Peyer's patch (tissue), 4 donors: ENCODE data around the gene ACTR3C. TPM values are rescaled to one million over a fixed set of nuclear protein-coding genes. Genes with fewer than 3 reads are reported as not detected.
"Not testable (repeated sequence)": the region's sequence is repeated elsewhere in the genome, so short reads cannot be mapped to it uniquely, and the experiment has no call there.

Experiments
- DNase-seq, 3 donors: peaks; one replicate each; pipeline ENCODE4 v3.0.0-alpha.2; 2017 to 2019
- H3K27ac ChIP-seq, 4 donors: fragments of 200-600 bp; sonication (generic); one replicate each; pipeline ENCODE4 v1.5.1; 2016 to 2019
- H3K27me3 ChIP-seq, 2 donors: fragments of 200-600 bp; sonication (generic); one replicate each; pipeline ENCODE4 v1.5.1; 2019
- H3K36me3 ChIP-seq, 3 donors: fragments of 200-600 bp; sonication (generic); one replicate each; pipeline ENCODE4 v1.5.1; 2016 to 2019
- H3K4me1 ChIP-seq, 4 donors: fragments of 200-600 bp; sonication (generic); one replicate each; pipeline ENCODE4 v1.5.1; 2016 to 2019
- H3K4me3 ChIP-seq, 4 donors: fragments of 200-600 bp; sonication (generic); 1 replicate in 3 of 4; 2 replicates in 1 of 4; pipeline ENCODE4 v1.5.1; 2016 to 2019; ENCODE audit warnings: mild to moderate bottlenecking in 1 of 4
- H3K9me3 ChIP-seq, 4 donors: fragments of 200-600 bp; sonication (generic); one replicate each; pipeline ENCODE4 v1.5.1; 2016 to 2019; ENCODE audit warnings: mild to moderate bottlenecking in 1 of 4
- total RNA-seq, 4 donors: library from RNA; depleted of rRNA; stranded (reverse); fragments of >200 nt; gene quantifications; one replicate each; pipeline ENCODE4 v1.1.0, GENCODE V29; 2016

Gene ACTR3C
- total RNA-seq, 4 donors from 2014 or later, result 34.5 to 70.4 (median 56.8) TPM

GRCh38 chr7:150268287-150268686, 55.1 kb downstream of the ACTR3C start:
- H3K9me3 ChIP-seq, DNase-seq, H3K4me3 ChIP-seq, H3K4me1 ChIP-seq, H3K27ac ChIP-seq, H3K27me3 ChIP-seq, H3K36me3 ChIP-seq: not testable (repeated sequence)

- not testable (repeated sequence) for DNase-seq, H3K36me3 ChIP-seq, H3K9me3 ChIP-seq, H3K27me3 ChIP-seq, H3K27ac ChIP-seq, H3K4me1 ChIP-seq, H3K4me3 ChIP-seq
Measured at GRCh38 chr7:150266953-150267665, 56.2 kb downstream of the ACTR3C start.

GRCh38 chr7:150262656-150263055, 60.7 kb downstream of the ACTR3C start:
- H3K27me3 ChIP-seq, H3K36me3 ChIP-seq, H3K27ac ChIP-seq, H3K4me3 ChIP-seq, DNase-seq, H3K4me1 ChIP-seq, H3K9me3 ChIP-seq: not testable (repeated sequence)

GRCh38 chr7:150247745-150248144, 75.6 kb downstream of the ACTR3C start:
- not testable (repeated sequence) for H3K27me3 ChIP-seq, DNase-seq, H3K36me3 ChIP-seq, H3K4me3 ChIP-seq, H3K4me1 ChIP-seq, H3K27ac ChIP-seq, H3K9me3 ChIP-seq

GRCh38 chr7:150245208-150245607, 78.1 kb downstream of the ACTR3C start:
- not testable (repeated sequence) for H3K27me3 ChIP-seq, H3K27ac ChIP-seq, H3K36me3 ChIP-seq, H3K9me3 ChIP-seq, DNase-seq, H3K4me1 ChIP-seq, H3K4me3 ChIP-seq

- H3K36me3 ChIP-seq, result not testable (repeated sequence)
Measured at GRCh38 chr7:150242935-150243334, 80.4 kb downstream of the ACTR3C start.

GRCh38 chr7:150225444-150225843, 97.9 kb downstream of the ACTR3C start:
- H3K4me1 ChIP-seq, DNase-seq, H3K9me3 ChIP-seq, H3K36me3 ChIP-seq, H3K27me3 ChIP-seq, H3K4me3 ChIP-seq, H3K27ac ChIP-seq: not testable (repeated sequence)

More at GRCh38 chr7:150242935-150243334, 80.4 kb downstream of the ACTR3C start:
- H3K9me3 ChIP-seq, H3K4me3 ChIP-seq, DNase-seq, H3K27ac ChIP-seq, H3K27me3 ChIP-seq, H3K4me1 ChIP-seq: not testable (repeated sequence)

GRCh38 chr7:150222083-150222972, 101.0 kb downstream of the ACTR3C start:
- not testable (repeated sequence) for H3K4me3 ChIP-seq, DNase-seq, H3K27me3 ChIP-seq, H3K27ac ChIP-seq, H3K9me3 ChIP-seq, H3K36me3 ChIP-seq, H3K4me1 ChIP-seq

GRCh38 chr7:150220673-150221181, 102.6 kb downstream of the ACTR3C start:
- not testable (repeated sequence) for H3K4me1 ChIP-seq, DNase-seq, H3K27me3 ChIP-seq, H3K27ac ChIP-seq, H3K4me3 ChIP-seq, H3K9me3 ChIP-seq, H3K36me3 ChIP-seq

GRCh38 chr7:150219941-150220658, 103.2 kb downstream of the ACTR3C start:
- H3K36me3 ChIP-seq, H3K27ac ChIP-seq, DNase-seq, H3K4me3 ChIP-seq, H3K4me1 ChIP-seq, H3K9me3 ChIP-seq, H3K27me3 ChIP-seq: not testable (repeated sequence)

- not testable (repeated sequence) for H3K9me3 ChIP-seq, H3K27me3 ChIP-seq, H3K4me1 ChIP-seq, H3K36me3 ChIP-seq, DNase-seq, H3K27ac ChIP-seq, H3K4me3 ChIP-seq
Measured at GRCh38 chr7:150206848-150207247, 116.5 kb downstream of the ACTR3C start.

GRCh38 chr7:150205866-150206265, 117.5 kb downstream of the ACTR3C start:
- not testable (repeated sequence) for DNase-seq, H3K27me3 ChIP-seq, H3K9me3 ChIP-seq

GRCh38 chr7:150204577-150204976, 118.8 kb downstream of the ACTR3C start:
- not testable (repeated sequence) for DNase-seq

More at GRCh38 chr7:150205866-150206265, 117.5 kb downstream of the ACTR3C start:
- H3K4me3 ChIP-seq, H3K36me3 ChIP-seq, H3K4me1 ChIP-seq, H3K27ac ChIP-seq: not testable (repeated sequence)

GRCh38 chr7:150202894-150203293, 120.5 kb downstream of the ACTR3C start:
- not testable (repeated sequence) for H3K4me3 ChIP-seq, H3K27ac ChIP-seq, H3K27me3 ChIP-seq, H3K4me1 ChIP-seq, H3K9me3 ChIP-seq, DNase-seq, H3K36me3 ChIP-seq

More at GRCh38 chr7:150204577-150204976, 118.8 kb downstream of the ACTR3C start:
- H3K27ac ChIP-seq, H3K4me1 ChIP-seq, H3K36me3 ChIP-seq, H3K27me3 ChIP-seq, H3K4me3 ChIP-seq, H3K9me3 ChIP-seq: not testable (repeated sequence)
